IMR-90 (cell line): ENCODE results near the gene CRLF2. TPM values are rescaled to one million over a fixed set of nuclear protein-coding genes. Genes with fewer than 3 reads are reported as not detected.

Source experiments
- ATAC-seq: fragments of 200-7000 bp; cut with Tn5 transposase; 2 replicates; pipeline ENCODE4 v1.9.1; 2020; ENCODE audit warnings: low read depth, mild to moderate bottlenecking, moderate library complexity
- BruUV-seq: library from RNA; stranded (reverse); fragments of 400-500 nt; replicated peaks from 2 replicates; lab custom pipeline; 2021; lab: Mats Ljungman, UMichigan
- CTCF ChIA-PET: fragments of 300-600 bp; formaldehyde crosslinking; extraction: SDS; loops from one replicate; lab custom pipeline; 2021; ENCODE audit warnings: antibody characterized with exemption; lab: Yijun Ruan, JAX
- POLR2A ChIA-PET: fragments of 300-600 bp; sonication (Branson Sonifier 250); formaldehyde crosslinking; loops from one replicate; lab custom pipeline; 2022; ENCODE audit warnings: antibody characterized with exemption; ENCODE audit not compliant: unreplicated experiment; lab: Charles Lee
- DNase-seq: peaks from one replicate; pipeline ENCODE4 v3.0.0; 2013
- H2AFZ ChIP-seq: replicated peaks from 2 replicates; pipeline ENCODE3; 2013; ENCODE audit warnings: low read length, mild to moderate bottlenecking; ENCODE audit not compliant: poor library complexity
- H2AK5ac ChIP-seq: 2 replicates; pipeline ENCODE4 v1.6.1; 2013; ENCODE audit warnings: low read depth, low read length, inconsistent platforms
- H2AK9ac ChIP-seq: replicated peaks from 2 replicates; pipeline ENCODE3; 2013; ENCODE audit warnings: mild to moderate bottlenecking, low read depth, low read length, moderate library complexity; ENCODE audit not compliant: poor library complexity
- H2BK120ac ChIP-seq: 2 replicates; pipeline ENCODE4 v1.6.1; 2013; ENCODE audit warnings: low read depth, low read length, inconsistent platforms
- H2BK15ac ChIP-seq: 3 replicates; pipeline ENCODE4 v1.6.1; 2013; ENCODE audit warnings: low read depth, low read length, inconsistent platforms
- H2BK20ac ChIP-seq: 2 replicates; pipeline ENCODE4 v1.6.1; 2013; ENCODE audit warnings: low read depth, mild to moderate bottlenecking, inconsistent platforms, low read length, moderate library complexity
- H2BK5ac ChIP-seq: 2 replicates; pipeline ENCODE4 v1.6.1; 2013; ENCODE audit warnings: mild to moderate bottlenecking, low read depth, low read length, inconsistent platforms; ENCODE audit not compliant: poor library complexity, severe bottlenecking
- H3K14ac ChIP-seq: replicated peaks from 2 replicates; pipeline ENCODE4 v1.6.1; 2013; ENCODE audit warnings: low read depth, low read length, inconsistent platforms
- H3K18ac ChIP-seq: 2 replicates; pipeline ENCODE4 v1.6.1; 2013; ENCODE audit warnings: low read depth, low read length, control low read depth
- H3K23ac ChIP-seq: 2 replicates; pipeline ENCODE4 v1.6.1; 2013; ENCODE audit warnings: low read depth, low read length, inconsistent platforms
- H3K27ac ChIP-seq: 2 replicates; pipeline ENCODE4 v1.5.1; 2013; ENCODE audit warnings: mild to moderate bottlenecking, control low read depth, low read length; ENCODE audit not compliant: insufficient read depth
- H3K27me3 ChIP-seq: 2 replicates; pipeline ENCODE4 v1.6.1; 2013; ENCODE audit warnings: low read length; ENCODE audit not compliant: control insufficient read depth, insufficient read depth
- H3K36me3 ChIP-seq: 2 replicates; pipeline ENCODE4 v1.6.1; 2013; ENCODE audit warnings: low read length, mixed read lengths; ENCODE audit not compliant: control insufficient read depth, insufficient read depth
- H3K4ac ChIP-seq: 2 replicates; pipeline ENCODE4 v1.6.1; 2013; ENCODE audit warnings: low read depth, low read length, inconsistent platforms
- H3K4me1 ChIP-seq: 2 replicates; pipeline ENCODE4 v1.6.1; 2013; ENCODE audit warnings: low read length, mixed read lengths; ENCODE audit not compliant: control insufficient read depth, insufficient read depth
- H3K4me2 ChIP-seq: 2 replicates; pipeline ENCODE4 v1.6.1; 2013; ENCODE audit warnings: low read depth, mild to moderate bottlenecking, control low read depth, low read length, moderate library complexity
- H3K4me3 ChIP-seq: 2 replicates; pipeline ENCODE4 v1.5.1; 2013; ENCODE audit warnings: low read depth, mild to moderate bottlenecking, control low read depth, low read length, moderate library complexity; ENCODE audit not compliant: insufficient read depth
- H3K56ac ChIP-seq: 2 replicates; pipeline ENCODE4 v1.6.1; 2013; ENCODE audit warnings: low read length, inconsistent platforms; ENCODE audit not compliant: insufficient read depth; ENCODE audit errors: extremely low read depth
- H3K79me1 ChIP-seq, 2 experiments: 2 replicates each; pipeline ENCODE4 v1.6.1; 2013; ENCODE audit warnings: low read length in 2 of 2, inconsistent platforms in 1 of 2, low read depth in 1 of 2
- H3K9ac ChIP-seq: 2 replicates; pipeline ENCODE4 v1.6.1; 2013; ENCODE audit warnings: low read depth, low read length, control low read depth
- H3K9me1 ChIP-seq: 2 replicates; pipeline ENCODE4 v1.6.1; 2013; ENCODE audit warnings: low read length, inconsistent platforms; ENCODE audit not compliant: insufficient read depth
- H3K9me3 ChIP-seq: 2 replicates; pipeline ENCODE4 v1.6.1; 2013; ENCODE audit warnings: low read length; ENCODE audit not compliant: control insufficient read depth, insufficient read depth
- H4K20me1 ChIP-seq: 2 replicates; pipeline ENCODE4 v1.6.1; 2013; ENCODE audit warnings: low read length, inconsistent platforms; ENCODE audit not compliant: insufficient read depth
- H4K5ac ChIP-seq: 2 replicates; pipeline ENCODE4 v1.6.1; 2013; ENCODE audit warnings: mild to moderate bottlenecking, low read depth, low read length, control low read depth
- H4K8ac ChIP-seq, 2 experiments: 2 replicates each; pipeline ENCODE4 v1.6.1; 2013; ENCODE audit warnings: low read depth in 2 of 2, low read length in 2 of 2, control low read depth in 1 of 2, inconsistent platforms in 1 of 2
- H4K91ac ChIP-seq: 2 replicates; pipeline ENCODE4 v1.6.1; 2013; ENCODE audit warnings: low read depth, low read length, inconsistent platforms; ENCODE audit not compliant: insufficient read depth
- BHLHE40 ChIP-seq: fragments of 150-350 bp; IDR thresholded peaks from 2 replicates; pipeline ENCODE4 v1.6.1; 2016; ENCODE audit warnings: mild to moderate bottlenecking, low read depth, low read length
- CEBPB ChIP-seq: IDR thresholded peaks from 2 replicates; pipeline ENCODE4 v1.6.1; 2012; ENCODE audit warnings: low read depth, low read length, improper control_type of control experiment
- CTCF ChIP-seq: conservative IDR thresholded peaks from 2 replicates; pipeline ENCODE4 v1.5.1; 2012; ENCODE audit warnings: mild to moderate bottlenecking, low read depth, low read length, improper control_type of control experiment
- FOS ChIP-seq: fragments of 150-350 bp; IDR thresholded peaks from 2 replicates; pipeline ENCODE4 v1.6.1; 2016; ENCODE audit warnings: low read depth, low read length
- MXI1 ChIP-seq: IDR thresholded peaks from 2 replicates; pipeline ENCODE4 v1.6.1; 2012; ENCODE audit warnings: low read depth, mild to moderate bottlenecking, low read length, moderate library complexity, borderline replicate concordance
- RAD21 ChIP-seq: IDR thresholded peaks from 2 replicates; pipeline ENCODE4 v1.6.1; 2012; ENCODE audit warnings: low read length, improper control_type of control experiment
- SMC3 ChIP-seq: fragments of 150-350 bp; IDR thresholded peaks from 2 replicates; pipeline ENCODE4 v1.6.1; 2016; ENCODE audit warnings: low read depth, mild to moderate bottlenecking, antibody characterized with exemption, low read length, moderate library complexity
- dilution Hi-C: fragments of 300-500 bp; cut with HindIII; formaldehyde crosslinking; loops from one replicate; pipeline ENCODE4 v1.14.3; 2018; ENCODE audit warnings: low sequenced_read_pairs; ENCODE audit not compliant: unreplicated experiment
- in situ Hi-C: fragments of 300-500 bp; cut with MboI; formaldehyde crosslinking; loops from 3 replicates; pipeline ENCODE4 v1.14.3; 2019; ENCODE audit warnings: low sequenced_read_pairs, inconsistent platforms, mixed read lengths
- intact Hi-C: fragments of 100-400 bp; cut with micrococcal nuclease; formaldehyde crosslinking; loops from 2 replicates; pipeline ENCODE4 v1.10.0; 2022
- polyA plus RNA-seq, 3 experiments: library from polyadenylated mRNA; depleted of rRNA; stranded (reverse); fragments of >200 nt; gene quantifications; 2 replicates each; pipeline ENCODE4 v1.2.3, GENCODE V29; 2012; ENCODE audit warnings: low replicate concordance in 1 of 3
- total RNA-seq: library from RNA; depleted of rRNA; stranded (reverse); fragments of >200 nt; gene quantifications from 2 replicates; pipeline ENCODE4 v1.2.3, GENCODE V29; 2012

CRLF2 gene
- total and polyA plus RNA-seq, 2 of the 4 experiments (the other 2 are of a cell fraction), result not detected

- Histone ChIP-seq H3K14ac (no peak overlapping the region), H3K9ac (no peak overlapping the region), H3K4me3 (no peak overlapping the region), H3K23ac (no peak overlapping the region), H4K91ac (no peak overlapping the region), H3K18ac (no peak overlapping the region), H3K4me1 (no peaks in the 10 kb centered on the region), H4K8ac (no peak overlapping the region), H2BK20ac (no peak overlapping the region), H3K79me1 (no peaks in the 10 kb centered on the region), H3K27me3 (no peaks in the 10 kb centered on the region), H4K5ac (no peak overlapping the region), H3K4ac (no peak overlapping the region), H3K56ac (no peak overlapping the region), H3K4me2 (no peak overlapping the region), H3K9me3 (peaks cover 17% of the 10 kb centered on the region), H2BK120ac (no peak overlapping the region), H2AK9ac (no peak overlapping the region), H3K9me1 (no peaks in the 10 kb centered on the region), H2BK15ac (no peak overlapping the region), H2AFZ (no peak overlapping the region), H3K36me3 (no peaks in the 10 kb centered on the region), H2AK5ac (no peak overlapping the region), H3K27ac (no peak overlapping the region), H2BK5ac (peak overlapping the region; percentile 54), H4K20me1 (no peaks in the 10 kb centered on the region)
- CTCF ChIA-PET, result no interaction called here
- no TSS peak for BruUV-seq
- ATAC-seq (no peak), DNase-seq (no peak)
- intact Hi-C loops, result no loop called here
- in situ Hi-C loops, result no loop called here
- POLR2A ChIA-PET, result no interaction called here
- dilution Hi-C loops, result no loop called here
- no peak for TF ChIP-seq CEBPB
- no peak for TF ChIP-seq RAD21
- TF ChIP-seq FOS, result no peak
- no peak for TF ChIP-seq CTCF
- no peak for TF ChIP-seq SMC3
- no peak for TF ChIP-seq MXI1
- no peak for TF ChIP-seq BHLHE40
These were observed 13.8 kb upstream of the CRLF2 start for GRCh38 chrX:1226249-1226648.
